ENCODE measurements around the gene MAMDC2. TPM values are rescaled to one million over a fixed set of nuclear protein-coding genes. Genes with fewer than 3 reads are reported as not detected.
"Not testable (repeated sequence)": the region's sequence is repeated elsewhere in the genome, so short reads cannot be mapped to it uniquely, and the experiment has no call there.

Gene MAMDC2
- total RNA-seq, 2 donors from 2014 or later, result 2.3 to 7.0 TPM

DNA sequence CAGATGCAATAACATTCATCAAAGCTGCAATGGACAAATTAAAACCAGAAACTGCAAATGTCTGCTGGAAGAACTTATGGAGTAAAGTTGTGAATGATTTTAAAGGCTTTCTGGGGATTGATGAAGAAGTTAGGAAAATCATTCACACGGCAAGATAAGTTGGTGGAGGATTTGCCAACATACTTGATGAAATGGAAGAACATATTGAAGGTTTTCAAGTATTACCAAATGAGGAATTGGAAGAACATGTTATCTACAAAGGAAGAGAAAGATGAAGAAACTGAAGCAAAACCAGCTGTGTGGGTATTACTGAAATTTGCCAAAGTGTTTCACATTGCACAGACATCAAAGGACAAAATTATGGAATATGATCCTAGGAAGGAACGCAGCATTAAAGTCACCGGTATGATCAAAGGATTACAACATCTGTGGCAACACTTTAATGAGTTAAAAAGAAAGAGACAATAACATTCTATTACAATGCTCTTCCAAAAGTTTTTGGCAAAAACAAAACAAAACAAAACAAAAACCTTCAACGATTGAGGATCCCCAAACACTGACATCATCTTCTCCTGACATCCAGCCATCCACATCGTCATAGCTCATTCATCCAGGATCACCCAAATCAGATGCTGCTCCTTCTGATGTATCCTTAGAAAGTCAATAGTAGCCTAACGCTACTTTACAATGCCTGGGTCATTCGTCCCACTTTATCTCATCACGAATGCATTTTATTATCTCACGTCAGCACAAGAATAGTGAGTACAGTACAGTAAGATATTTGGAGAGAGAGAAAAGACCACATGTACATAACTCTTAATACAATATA, 153.8 kb downstream of the MAMDC2 start:
- H3K4me1 ChIP-seq, result no peaks in the 10 kb centered on the region
- H3K27ac ChIP-seq, result no peak overlapping the region

DNA sequence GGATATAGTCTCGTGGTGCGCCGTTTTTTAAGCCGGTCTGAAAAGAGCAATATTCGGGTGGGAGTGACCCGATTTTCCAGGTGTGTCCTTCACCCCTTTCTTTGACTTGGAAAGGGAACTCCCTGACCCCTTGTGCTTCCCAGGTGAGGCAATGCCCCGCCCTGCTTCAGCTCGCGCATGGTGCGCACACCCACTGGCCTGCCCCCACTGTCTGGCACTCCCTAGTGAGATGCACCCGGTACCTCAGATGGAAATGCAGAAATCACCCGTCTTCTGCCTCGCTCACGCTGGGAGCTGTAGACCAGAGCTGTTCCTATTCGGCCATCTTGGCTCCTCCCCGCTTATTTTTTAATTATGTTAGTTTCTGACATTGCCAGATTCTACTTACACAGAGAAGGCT, 161.1 kb downstream of the MAMDC2 start:
- peak; percentile 44 for DNase-seq

More for the DNA sequence above, 153.8 kb downstream of the MAMDC2 start:
- TF ChIP-seq, protein P1, sequence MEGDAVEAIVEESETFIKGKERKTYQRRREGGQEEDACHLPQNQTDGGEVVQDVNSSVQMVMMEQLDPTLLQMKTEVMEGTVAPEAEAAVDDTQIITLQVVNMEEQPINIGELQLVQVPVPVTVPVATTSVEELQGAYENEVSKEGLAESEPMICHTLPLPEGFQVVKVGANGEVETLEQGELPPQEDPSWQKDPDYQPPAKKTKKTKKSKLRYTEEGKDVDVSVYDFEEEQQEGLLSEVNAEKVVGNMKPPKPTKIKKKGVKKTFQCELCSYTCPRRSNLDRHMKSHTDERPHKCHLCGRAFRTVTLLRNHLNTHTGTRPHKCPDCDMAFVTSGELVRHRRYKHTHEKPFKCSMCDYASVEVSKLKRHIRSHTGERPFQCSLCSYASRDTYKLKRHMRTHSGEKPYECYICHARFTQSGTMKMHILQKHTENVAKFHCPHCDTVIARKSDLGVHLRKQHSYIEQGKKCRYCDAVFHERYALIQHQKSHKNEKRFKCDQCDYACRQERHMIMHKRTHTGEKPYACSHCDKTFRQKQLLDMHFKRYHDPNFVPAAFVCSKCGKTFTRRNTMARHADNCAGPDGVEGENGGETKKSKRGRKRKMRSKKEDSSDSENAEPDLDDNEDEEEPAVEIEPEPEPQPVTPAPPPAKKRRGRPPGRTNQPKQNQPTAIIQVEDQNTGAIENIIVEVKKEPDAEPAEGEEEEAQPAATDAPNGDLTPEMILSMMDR (IDR thresholded peaks at IDR 0.05), result no peak
- intact Hi-C loops (cut with DNase I), result no loop called here
- Histone ChIP-seq H3K27me3 (no peaks in the 10 kb centered on the region), H3K9me3 (no peaks in the 10 kb centered on the region), H3K36me3 (no peaks in the 10 kb centered on the region), H3K9ac (ENCODE audit: low read depth in 2 of 2, low read length in 2 of 2) (no peak overlapping the region), H3K4me3 (no peak overlapping the region)
- DNase-seq, result no peak

DNA sequence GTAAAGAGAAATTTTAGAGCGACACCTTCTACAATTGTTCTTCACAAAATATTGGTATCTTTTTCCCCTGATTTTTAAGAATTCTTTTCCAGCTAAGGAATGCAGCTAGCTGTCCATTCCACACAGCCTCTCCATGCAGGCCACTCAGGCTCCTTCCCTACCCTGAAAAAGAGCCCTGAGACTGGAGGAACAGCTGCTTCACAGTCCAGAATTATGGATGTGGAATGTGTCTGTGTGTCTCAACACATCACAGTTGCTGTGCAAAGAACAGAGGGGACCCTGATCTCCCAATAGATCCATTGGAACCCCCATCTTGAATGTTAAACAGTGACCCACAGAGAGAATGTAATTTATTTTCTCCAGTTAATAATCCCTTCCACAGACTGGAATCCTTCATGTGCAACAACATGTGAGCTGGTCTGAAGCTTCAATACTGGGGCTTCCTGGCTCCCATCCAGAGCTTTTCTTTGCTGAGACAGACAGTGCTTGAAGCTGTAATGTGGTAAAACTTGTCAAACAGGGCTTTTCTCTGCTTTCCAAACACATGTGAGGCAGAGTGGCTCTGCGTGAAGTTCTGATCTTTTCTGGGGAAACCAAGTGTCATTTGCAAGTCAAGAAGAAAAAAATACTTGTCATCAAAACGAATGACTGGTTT, 161.8 kb downstream of the MAMDC2 start:
- H3K4me1 ChIP-seq, result no peaks in the 10 kb centered on the region
- H3K4me3 ChIP-seq, result no peak overlapping the region
- no peak overlapping the region for H3K27ac ChIP-seq
- H3K27me3 ChIP-seq, result no peaks in the 10 kb centered on the region
- intact Hi-C loops (cut with DNase I), result no loop called here
- H3K9ac ChIP-seq (ENCODE audit: low read depth in 2 of 2, low read length in 2 of 2), result no peak overlapping the region
- DNase-seq, result no peak
- H3K9me3 ChIP-seq, result no peaks in the 10 kb centered on the region
- no peaks in the 10 kb centered on the region for H3K36me3 ChIP-seq
- TF ChIP-seq, protein P1 (IDR thresholded peaks at IDR 0.05), result no peak

More for the DNA sequence above, 161.1 kb downstream of the MAMDC2 start:
- H3K27ac ChIP-seq; H3K27me3 ChIP-seq; H3K4me1 ChIP-seq; intact Hi-C loops (cut with DNase I); H3K36me3 ChIP-seq; H3K9me3 ChIP-seq; H3K4me3 ChIP-seq; H3K9ac ChIP-seq (ENCODE audit: low read depth in 2 of 2, low read length in 2 of 2): not testable (repeated sequence)

DNA sequence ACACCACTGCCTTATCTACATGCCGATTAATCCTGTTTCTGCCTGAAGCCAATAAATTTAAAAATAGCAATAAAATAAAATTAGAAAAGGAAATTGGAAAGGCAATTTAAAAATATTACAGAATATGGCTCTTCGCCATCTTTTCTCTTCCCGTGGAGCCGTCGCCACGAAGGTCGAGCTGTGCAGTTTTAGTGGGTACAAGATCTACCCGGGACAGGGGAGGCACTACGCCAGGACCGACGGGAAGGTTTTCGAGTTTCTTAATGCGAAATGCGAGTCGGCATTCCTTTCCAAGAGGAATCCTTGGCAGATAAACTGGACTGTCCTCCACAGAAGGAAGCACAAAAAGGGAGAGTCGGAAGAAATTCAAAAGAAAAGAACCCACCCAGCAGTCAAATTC, 173.4 kb downstream of the MAMDC2 start:
- DNase-seq, result no peak
- Histone ChIP-seq H3K4me1 (no peaks in the 10 kb centered on the region), H3K27ac (no peak overlapping the region), H3K27me3 (no peaks in the 10 kb centered on the region), H3K4me3 (no peak overlapping the region), H3K36me3 (no peaks in the 10 kb centered on the region), H3K9me3 (no peaks in the 10 kb centered on the region), H3K9ac (ENCODE audit: low read depth in 2 of 2, low read length in 2 of 2) (no peak overlapping the region)
- TF ChIP-seq, protein P1 (IDR thresholded peaks at IDR 0.05), result no peak
- intact Hi-C loops (cut with DNase I), result no loop called here

DNA sequence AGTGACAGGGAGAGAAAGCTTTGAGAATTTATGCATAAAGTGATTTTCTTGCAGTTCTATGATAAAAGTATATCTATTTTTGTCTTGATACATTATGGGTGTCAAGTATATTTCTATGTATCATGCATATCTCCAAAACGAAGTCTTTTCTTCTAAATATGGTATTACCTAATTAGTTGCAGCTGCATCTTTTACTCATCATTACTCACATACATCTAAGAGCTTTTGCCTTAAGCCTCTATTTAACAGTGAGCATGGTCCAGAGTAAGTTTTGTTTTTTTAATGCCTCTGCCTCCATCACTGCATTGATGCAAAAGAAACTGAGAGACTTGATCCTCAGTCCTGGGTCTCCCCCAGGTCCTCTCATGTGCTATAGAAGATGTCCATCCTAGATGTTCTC, 175.1 kb downstream of the MAMDC2 start:
- Histone ChIP-seq H3K27ac (no peak overlapping the region), H3K4me3 (no peak overlapping the region), H3K36me3 (no peaks in the 10 kb centered on the region), H3K27me3 (no peaks in the 10 kb centered on the region), H3K9ac (ENCODE audit: low read depth in 2 of 2, low read length in 2 of 2) (no peak overlapping the region), H3K9me3 (no peaks in the 10 kb centered on the region), H3K4me1 (no peaks in the 10 kb centered on the region)
- no peak for DNase-seq
- intact Hi-C loops (cut with DNase I), result no loop called here
- TF ChIP-seq, protein P1 (IDR thresholded peaks at IDR 0.05), result no peak

DNA sequence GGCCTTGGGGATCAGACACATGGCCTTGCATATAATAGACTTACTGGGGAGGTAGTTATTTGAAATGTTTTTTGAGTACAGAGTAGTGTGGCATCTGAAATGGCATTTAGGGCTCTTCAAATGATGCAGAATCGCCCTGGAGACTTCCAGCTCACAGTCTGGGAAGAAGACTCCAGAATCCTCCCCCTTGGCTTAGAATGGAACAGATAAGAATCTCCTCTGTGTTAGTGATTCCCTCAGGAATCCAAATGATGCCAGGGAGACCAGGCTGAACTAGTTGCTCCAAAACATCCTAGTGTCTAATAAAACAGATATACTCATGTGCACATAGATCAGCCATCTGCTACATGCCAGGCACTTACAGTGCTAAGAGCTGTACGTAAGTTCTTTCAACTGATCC, 176.6 kb downstream of the MAMDC2 start:
- DNase-seq, result no peak
- TF ChIP-seq, protein P1 (IDR thresholded peaks at IDR 0.05), result no peak
- Histone ChIP-seq H3K4me1 (no peaks in the 10 kb centered on the region), H3K9me3 (no peaks in the 10 kb centered on the region), H3K4me3 (no peak overlapping the region), H3K27ac (no peak overlapping the region), H3K9ac (ENCODE audit: low read depth in 2 of 2, low read length in 2 of 2) (no peak overlapping the region), H3K27me3 (no peaks in the 10 kb centered on the region), H3K36me3 (no peaks in the 10 kb centered on the region)
- intact Hi-C loops (cut with DNase I), result no loop called here

All from colonic mucosa (tissue), 4 donors.